Uterus (tissue), 4 donors: ENCODE results near the gene TSNAX. TPM values are rescaled to one million over a fixed set of nuclear protein-coding genes. Genes with fewer than 3 reads are reported as not detected.

Experiments used
- DNase-seq, 2 donors: peaks; one replicate each; pipeline ENCODE4 v3.0.0-alpha.2; 2019 to 2020
- H3K27ac ChIP-seq, 2 donors: fragments of 200-600 bp; sonication (generic); 1 replicate in 1 of 2; 2 replicates in 1 of 2; pipeline ENCODE4 v1.5.1; 2016 to 2018
- H3K27me3 ChIP-seq, 2 donors: fragments of 200-600 bp; sonication (generic); one replicate each; pipeline ENCODE4 v1.5.1; 2018 to 2019; ENCODE audit warnings: control low read depth in 1 of 2
- H3K36me3 ChIP-seq, 2 donors: fragments of 200-600 bp; sonication (generic); one replicate each; pipeline ENCODE4 v1.5.1; 2019; ENCODE audit warnings: control low read depth in 1 of 2
- H3K4me1 ChIP-seq, 2 donors: fragments of 200-600 bp; sonication (generic); one replicate each; pipeline ENCODE4 v1.5.1; 2018 to 2019; ENCODE audit warnings: control low read depth in 1 of 2
- H3K4me3 ChIP-seq, 2 donors: fragments of 200-600 bp; sonication (generic); 1 replicate in 1 of 2; 2 replicates in 1 of 2; pipeline ENCODE4 v1.5.1; 2018 to 2019; ENCODE audit warnings: mild to moderate bottlenecking in 1 of 2
- H3K9me3 ChIP-seq, 2 donors: fragments of 200-600 bp; sonication (generic); one replicate each; pipeline ENCODE4 v1.5.1; 2019; ENCODE audit warnings: control low read depth in 1 of 2
- CTCF ChIP-seq, 4 experiments: fragments of 200-600 bp in 2 of 4; fragments of 450-650 bp in 2 of 4; sonication (generic) in 2 of 4; IDR thresholded peaks; one replicate each; pipeline ENCODE4 v1.5.1; 2016 to 2019; ENCODE audit warnings: antibody characterized with exemption in 4 of 4, mild to moderate bottlenecking in 2 of 4, moderate library complexity in 1 of 4
- POLR2A ChIP-seq, 2 donors: fragments of 450-650 bp; IDR thresholded peaks; one replicate each; pipeline ENCODE4 v1.6.1; 2016; ENCODE audit warnings: antibody characterized with exemption in 2 of 2, mild to moderate bottlenecking in 1 of 2, moderate library complexity in 1 of 2
- intact Hi-C: fragments of 100-400 bp; cut with DNase I; formaldehyde crosslinking; loops from one replicate; pipeline ENCODE4 v1.15.1; 2023; ENCODE audit warnings: low total_unique reads
- total RNA-seq, 4 donors: library from RNA; depleted of rRNA in 3 of 4; stranded (reverse); fragments of >200 nt in 3 of 4; gene quantifications; one replicate each; pipeline versions ENCODE4 v1.1.0 to v1.2.4, GENCODE V29; 2014 to 2023
- donor health status: DM: yes; HTN: yes; CAD: no.

Gene TSNAX
- total RNA-seq, 4 donors from 2014 or later = 30.6 to 142 (median 63.9) TPM

GRCh38 chr1:231485029-231485784 lies 43.3 kb upstream of the TSNAX start:
- Histone ChIP-seq H3K27me3 (no peaks in the 10 kb centered on the region), H3K4me3 (no peak overlapping the region), H3K4me1 (no peaks in the 10 kb centered on the region), H3K36me3 (no peaks in the 10 kb centered on the region), H3K27ac (no peak overlapping the region), H3K9me3 (no peaks in the 10 kb centered on the region)
- intact Hi-C loops = no loop called here
- no peak for DNase-seq
- TF ChIP-seq CTCF (IDR thresholded peaks at IDR 0.05) (no peak), POLR2A (IDR thresholded peaks at IDR 0.05) (no peak)

- no peaks in the 10 kb centered on the region for H3K27me3 ChIP-seq
- H3K27ac ChIP-seq = no peak overlapping the region
- no peak for DNase-seq
- TF ChIP-seq POLR2A (IDR thresholded peaks at IDR 0.05) (no peak), CTCF (IDR thresholded peaks at IDR 0.05) (no peak)
- H3K4me3 ChIP-seq = no peak overlapping the region
- no peaks in the 10 kb centered on the region for H3K9me3 ChIP-seq
- H3K36me3 ChIP-seq = no peaks in the 10 kb centered on the region
- no peaks in the 10 kb centered on the region for H3K4me1 ChIP-seq
- intact Hi-C loops = no loop called here
Measured at GRCh38 chr1:231487019-231487418, 41.5 kb upstream of the TSNAX start.

GRCh38 chr1:231487910-231488309 lies 40.6 kb upstream of the TSNAX start:
- intact Hi-C loops = no loop called here
- TF ChIP-seq CTCF (IDR thresholded peaks at IDR 0.05) (no peak), POLR2A (IDR thresholded peaks at IDR 0.05) (no peak)
- H3K9me3 ChIP-seq = no peaks in the 10 kb centered on the region
- H3K4me3 ChIP-seq = no peak overlapping the region
- H3K36me3 ChIP-seq = no peaks in the 10 kb centered on the region
- H3K27me3 ChIP-seq = no peaks in the 10 kb centered on the region
- no peak overlapping the region for H3K27ac ChIP-seq
- no peaks in the 10 kb centered on the region for H3K4me1 ChIP-seq
- DNase-seq = no peak

GRCh38 chr1:231493421-231494185 lies 34.9 kb upstream of the TSNAX start:
- H3K27ac ChIP-seq = no peak overlapping the region
- no peak for DNase-seq
- intact Hi-C loops = no loop called here
- no peaks in the 10 kb centered on the region for H3K36me3 ChIP-seq
- H3K4me3 ChIP-seq = no peak overlapping the region
- H3K9me3 ChIP-seq = no peaks in the 10 kb centered on the region
- TF ChIP-seq CTCF (IDR thresholded peaks at IDR 0.05) = no peak
- no peak for TF ChIP-seq POLR2A (IDR thresholded peaks at IDR 0.05)
- H3K4me1 ChIP-seq = no peaks in the 10 kb centered on the region
- H3K27me3 ChIP-seq = no peaks in the 10 kb centered on the region

GRCh38 chr1:231494439-231495110 lies 33.9 kb upstream of the TSNAX start:
- intact Hi-C loops = no loop called here
- no peak for DNase-seq
- Histone ChIP-seq H3K36me3 (no peaks in the 10 kb centered on the region), H3K4me1 (no peaks in the 10 kb centered on the region), H3K27me3 (no peaks in the 10 kb centered on the region), H3K9me3 (no peaks in the 10 kb centered on the region), H3K4me3 (no peak overlapping the region), H3K27ac (no peak overlapping the region)
- no peak for TF ChIP-seq POLR2A (IDR thresholded peaks at IDR 0.05)
- TF ChIP-seq CTCF (IDR thresholded peaks at IDR 0.05) = no peak
